Stimulated activated CD8-positive, alpha-beta memory T cell treated with anti-CD3 and anti-CD28 coated beads, Interleukin-2, amount 100 ng/mL, for 48 hours (primary cell): ENCODE data around the gene POLR1A.

Experiments used
- DNase-seq, 2 donors: peaks; one replicate each; pipeline ENCODE4 v3.0.0-alpha.2; 2020; ENCODE audit warnings: low read depth in 2 of 2

The POLR1A gene

GRCh38 chr2:86021396-86022378, 84.0 kb downstream of the POLR1A start:
- no peak for DNase-seq

DNA sequence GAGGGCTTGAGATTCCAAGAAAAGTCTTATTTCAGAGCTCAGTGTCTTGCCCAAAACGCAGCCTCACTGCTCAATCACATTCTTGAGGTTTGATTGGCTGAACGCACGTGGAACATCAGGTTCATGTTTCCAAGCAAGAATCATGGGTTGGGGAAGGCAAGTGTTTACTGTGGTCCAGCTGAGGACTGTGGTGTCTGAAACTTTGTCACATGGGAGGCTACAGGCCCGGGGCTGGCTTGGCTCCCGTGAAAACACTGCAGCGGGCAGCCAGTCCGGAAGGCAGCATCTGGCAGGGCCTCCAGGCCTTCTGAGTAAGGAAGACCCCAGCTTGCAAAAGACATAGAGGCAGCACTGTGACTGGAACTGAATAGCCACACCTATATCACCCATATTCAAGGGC, 84.7 kb downstream of the POLR1A start:
- DNase-seq = no peak

GRCh38 chr2:86019121-86019520, 86.6 kb downstream of the POLR1A start:
- DNase-seq = no peak

DNA sequence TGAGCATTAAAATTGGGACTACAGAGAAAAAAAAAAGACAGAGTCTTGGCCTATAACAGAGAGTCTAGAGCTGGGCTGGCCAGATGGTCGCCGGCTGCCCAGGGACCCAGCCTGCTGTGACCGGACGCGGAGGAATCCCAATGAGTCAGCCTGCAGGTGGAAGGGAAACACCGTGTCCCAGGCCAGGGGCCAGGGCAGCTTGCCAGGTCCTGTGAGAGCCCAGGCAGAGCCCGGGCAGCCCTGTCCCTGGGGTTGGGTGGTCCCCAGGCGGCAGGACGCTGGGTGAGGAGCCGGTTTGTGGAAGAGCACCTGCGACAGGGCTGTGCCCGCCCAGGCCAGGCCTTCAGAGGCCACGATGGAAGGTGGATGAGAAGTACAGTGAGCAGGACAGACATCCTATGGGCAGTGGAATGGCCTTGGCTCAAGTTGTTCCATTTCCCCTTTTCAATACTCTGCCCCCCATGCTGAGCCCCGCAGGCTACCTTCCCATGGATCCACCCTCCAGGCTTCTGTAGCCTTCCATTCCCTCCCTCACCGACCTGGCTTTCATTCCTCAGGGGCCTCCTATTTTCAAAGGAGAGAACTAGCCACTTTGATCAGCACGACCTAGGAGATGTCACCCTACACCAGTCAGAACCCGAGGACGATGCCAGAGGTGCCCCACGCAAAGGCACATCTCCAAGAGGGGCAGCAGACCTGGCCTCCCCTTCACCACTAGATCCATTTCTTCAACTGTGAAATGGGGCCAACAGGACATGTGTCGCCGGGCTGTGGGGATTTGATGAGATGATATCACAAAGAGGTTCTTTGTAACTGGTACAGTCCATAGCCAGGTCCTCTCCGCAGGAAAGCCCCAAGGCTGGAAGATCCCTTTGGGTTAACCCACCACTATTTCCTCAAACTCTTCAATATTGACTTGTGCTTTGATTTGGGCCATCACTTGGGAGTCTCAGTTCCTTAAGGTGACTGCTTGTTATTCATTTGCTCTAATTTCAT, 87.5 kb downstream of the POLR1A start:
- DNase-seq = no peak

DNA sequence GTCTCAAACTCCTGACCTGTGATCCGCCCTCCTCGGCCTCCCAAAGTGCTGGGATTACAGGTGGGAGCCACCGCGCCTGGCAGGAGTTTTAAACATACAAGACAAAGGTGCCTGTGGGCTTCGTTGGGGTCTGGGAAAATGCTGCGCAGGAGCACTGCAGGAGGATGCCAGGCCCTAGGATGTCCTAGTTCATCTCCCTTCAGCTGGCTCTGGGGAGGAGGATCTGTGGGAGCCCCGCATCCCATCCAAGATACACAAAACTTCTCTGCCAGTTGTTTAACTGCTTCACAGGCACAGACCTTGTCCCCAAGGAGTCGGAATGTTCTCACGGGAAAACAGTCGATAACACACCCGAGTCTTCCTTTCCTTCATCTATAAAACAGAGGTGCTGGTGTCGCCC, 89.1 kb downstream of the POLR1A start:
- DNase-seq = no peak

- no peak for DNase-seq
Observed at GRCh38 chr2:86015699-86016098, 90.0 kb downstream of the POLR1A start.

GRCh38 chr2:86015006-86015405, 90.7 kb downstream of the POLR1A start:
- DNase-seq = no peak

- no peak for DNase-seq
Observed at GRCh38 chr2:86014493-86014892, 91.2 kb downstream of the POLR1A start.

DNA sequence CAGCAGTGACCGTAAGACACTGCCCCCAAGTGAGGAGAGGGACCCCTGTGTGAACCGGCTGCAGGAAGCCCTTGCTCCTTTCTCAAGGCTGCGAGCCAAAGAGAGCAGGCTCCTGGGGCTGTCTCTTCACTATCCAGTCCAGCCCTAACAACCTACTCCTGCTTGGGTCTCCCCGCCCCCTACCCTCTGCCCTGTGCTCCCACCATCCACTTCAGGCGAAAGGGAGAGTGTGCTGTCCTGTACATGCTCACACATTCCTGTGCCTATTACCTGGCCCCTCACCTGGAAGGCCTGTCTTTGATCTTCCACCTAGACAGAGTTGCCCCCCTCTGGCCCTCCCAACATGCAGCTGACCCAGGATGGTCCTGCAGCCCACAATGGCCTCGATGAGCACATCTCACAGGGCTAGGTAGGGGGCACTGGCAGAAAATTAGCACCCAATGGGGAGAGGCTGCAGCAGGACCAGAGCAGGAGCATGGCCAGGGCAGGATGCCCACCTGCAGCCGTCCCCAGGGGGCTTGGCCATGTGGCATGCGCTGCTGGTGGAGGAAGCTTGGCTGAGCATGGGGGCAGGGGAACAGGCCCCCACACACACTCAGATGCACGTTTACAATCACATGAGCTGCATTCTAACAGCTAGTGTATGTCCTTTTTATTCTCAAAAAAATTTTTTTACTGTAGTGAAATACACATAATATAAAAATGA, 93.5 kb downstream of the POLR1A start:
- no peak for DNase-seq

DNA sequence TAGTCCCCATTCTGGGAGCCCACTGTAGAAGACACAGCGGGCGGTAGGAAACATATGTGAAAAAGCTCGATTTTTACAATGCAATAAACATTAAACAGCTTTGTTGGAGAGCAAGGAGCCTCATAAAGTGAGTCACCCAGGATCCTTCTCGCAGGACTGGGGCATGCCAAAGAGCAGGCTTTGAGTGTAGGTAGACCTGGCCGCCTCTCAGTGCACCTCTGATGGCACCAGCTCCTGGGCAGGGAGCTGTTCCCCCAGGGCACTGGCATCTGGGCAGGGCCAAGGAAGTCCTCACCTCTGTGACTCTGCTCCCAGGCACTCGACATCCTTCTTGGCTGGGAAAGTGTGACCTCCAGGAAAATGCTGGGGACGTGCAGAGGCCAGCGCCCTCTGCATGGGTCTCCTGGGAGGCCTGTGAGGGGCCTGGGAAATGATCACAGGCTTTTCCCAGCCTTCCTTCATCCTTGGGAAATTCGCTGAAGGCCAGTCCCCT, 94.2 kb downstream of the POLR1A start:
- no peak for DNase-seq

DNA sequence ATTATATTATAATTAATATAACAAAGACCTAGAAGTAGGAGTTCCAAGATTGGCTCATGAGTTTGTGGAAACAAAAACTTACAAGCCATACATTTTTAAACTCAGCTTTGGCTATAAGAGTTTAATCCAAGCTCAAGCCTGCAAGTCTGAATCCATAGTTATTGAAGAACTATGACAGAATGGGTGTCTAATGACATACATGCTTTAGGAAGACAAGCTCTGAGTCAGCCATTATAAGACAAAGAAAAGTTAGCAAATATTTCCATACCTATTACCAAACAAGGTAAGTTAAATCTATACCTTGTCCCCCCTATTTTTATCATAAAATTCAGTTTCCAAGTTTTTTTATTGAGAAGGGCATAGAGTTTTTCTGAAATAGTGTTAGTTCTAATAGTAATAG, 95.6 kb downstream of the POLR1A start:
- no peak for DNase-seq

- DNase-seq = no peak
Observed at GRCh38 chr2:86006524-86006923, 99.2 kb downstream of the POLR1A start.

DNA sequence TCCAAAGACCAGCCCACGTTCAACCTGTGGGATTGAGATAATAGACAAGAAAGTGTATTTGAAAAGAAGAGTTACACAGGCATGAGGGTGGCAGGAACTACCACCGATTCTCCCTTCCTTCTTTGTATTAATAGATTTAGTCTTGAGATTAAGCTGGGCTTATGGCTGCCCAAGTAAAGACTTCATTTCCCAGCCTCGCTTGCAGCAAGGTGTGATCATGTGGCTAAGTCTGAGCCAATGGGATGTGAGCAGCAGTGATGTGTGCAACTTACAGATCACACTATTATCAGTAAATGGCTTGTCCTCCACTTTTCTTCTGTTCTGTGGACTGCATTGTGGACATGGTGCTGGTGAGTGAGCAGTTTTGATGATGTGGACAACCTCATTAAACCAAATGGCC, 101.7 kb downstream of the POLR1A start:
- no peak for DNase-seq

GRCh38 chr2:86003104-86003503, 102.6 kb downstream of the POLR1A start:
- no peak for DNase-seq

DNA sequence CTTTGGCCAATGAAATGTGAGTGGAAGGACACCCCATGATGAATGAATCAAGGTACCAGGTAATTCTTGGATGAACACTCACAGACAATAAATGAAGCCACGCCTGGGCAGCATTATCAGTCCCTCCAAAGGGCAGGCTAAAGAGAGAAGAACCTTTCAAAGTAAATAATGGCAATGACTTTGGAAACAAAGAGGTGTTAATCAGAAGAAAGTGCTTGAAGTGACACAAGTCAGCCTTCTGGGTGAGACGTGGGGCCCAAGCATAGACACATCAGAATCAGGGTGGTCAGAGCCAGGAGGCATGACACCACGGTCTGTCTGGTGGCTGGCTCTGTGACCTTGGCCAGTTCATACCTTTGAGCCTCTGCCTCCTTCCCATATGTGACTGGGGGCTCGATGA, 103.3 kb downstream of the POLR1A start:
- no peak for DNase-seq

GRCh38 chr2:86001326-86001725, 104.4 kb downstream of the POLR1A start:
- DNase-seq = no peak

DNA sequence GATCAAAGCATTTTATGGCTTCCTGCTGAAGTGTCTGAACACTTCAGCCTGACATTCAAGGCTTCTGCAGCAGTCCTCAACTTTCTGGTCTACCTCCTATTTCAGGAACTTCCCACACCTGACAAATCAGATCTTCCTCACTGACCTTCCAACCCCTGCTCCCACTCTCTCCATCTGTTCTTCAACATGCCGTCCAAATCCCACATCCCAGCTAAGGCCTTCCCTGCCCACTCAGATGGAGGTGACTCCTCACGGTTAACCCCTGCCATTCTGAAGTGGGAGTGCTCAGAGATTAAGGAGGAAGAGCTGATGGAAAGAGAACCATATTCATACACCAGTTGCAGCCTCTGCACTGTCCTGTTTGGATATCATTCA, 104.8 kb downstream of the POLR1A start:
- DNase-seq = no peak

DNA sequence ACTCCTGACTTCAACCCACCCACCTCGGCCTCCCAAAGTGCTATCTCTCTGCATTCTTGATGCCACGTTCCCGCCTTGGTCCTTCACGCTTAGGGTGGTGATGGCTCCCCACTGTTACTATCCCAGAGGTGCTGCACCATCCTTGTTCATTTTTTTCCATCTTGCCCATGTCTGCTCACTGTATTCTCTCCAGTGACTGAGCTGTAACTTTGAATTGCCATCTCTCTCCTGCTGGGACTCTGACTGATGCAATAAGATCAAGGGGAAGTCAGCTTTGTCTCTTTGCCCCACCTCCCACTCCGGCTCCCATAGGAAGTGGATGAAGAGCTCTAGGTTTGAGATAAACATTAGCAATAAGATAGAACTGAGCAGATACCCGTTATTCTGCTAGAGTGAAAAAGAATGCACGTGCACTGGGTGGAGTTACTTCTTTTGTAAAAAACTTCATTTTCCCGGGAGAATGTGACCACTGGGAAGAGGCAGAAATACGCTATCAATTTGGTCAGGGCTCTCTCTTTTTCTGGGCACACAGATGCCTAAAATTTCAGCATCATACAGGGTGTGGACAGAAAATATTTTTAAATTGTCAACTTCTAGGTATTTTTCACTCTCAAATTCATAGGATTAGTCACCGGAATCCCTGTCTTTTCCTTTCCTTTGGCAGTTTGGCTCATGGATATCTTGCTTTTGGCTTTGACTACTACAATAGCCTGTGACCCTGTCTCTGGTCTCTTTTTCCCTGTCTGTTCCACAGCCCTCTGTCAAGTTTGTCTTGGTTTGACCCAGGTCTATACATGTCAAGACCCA, 105.4 kb downstream of the POLR1A start:
- DNase-seq = no peak

DNA sequence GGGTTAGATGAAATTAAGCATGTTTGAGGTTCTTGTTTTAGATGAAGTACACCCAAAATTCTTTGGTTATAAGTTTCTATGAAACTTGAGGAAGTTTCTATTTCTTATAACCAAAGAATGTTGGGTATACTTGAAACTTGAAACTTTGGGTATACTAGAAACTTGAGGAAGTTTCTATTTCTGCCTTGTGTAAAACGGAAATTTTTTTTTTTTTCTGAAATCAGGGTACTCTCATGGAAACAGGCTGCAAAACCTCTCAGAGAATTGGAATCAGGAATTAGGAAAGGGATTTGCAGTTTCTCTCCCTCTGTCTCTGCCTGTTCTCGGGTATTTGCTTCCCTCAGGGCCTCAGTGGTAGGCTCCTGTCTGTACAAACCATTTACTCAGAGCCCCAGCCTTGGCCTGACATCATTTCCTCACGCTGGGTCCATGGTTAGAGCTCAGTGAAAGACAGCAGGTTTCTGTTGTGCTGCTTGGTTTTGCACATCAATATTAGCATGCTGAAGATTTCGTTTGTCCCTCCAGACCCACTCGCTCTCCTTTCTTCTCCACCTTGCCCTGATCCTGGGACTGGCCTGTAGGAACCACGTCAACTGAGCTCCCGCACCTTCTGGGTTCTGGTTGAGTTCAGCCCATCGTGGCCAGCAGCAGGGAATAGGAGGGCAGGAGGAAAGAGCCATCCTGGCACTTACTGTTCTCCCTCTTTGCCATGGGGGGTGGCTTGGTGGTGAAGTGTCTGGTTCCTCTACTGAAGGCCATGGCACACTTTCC, 106.4 kb downstream of the POLR1A start:
- DNase-seq = peak in 1 of 2 donors; percentile 19
